ENCODE measurements around the gene ZNF225.

The ZNF225 gene

DNA sequence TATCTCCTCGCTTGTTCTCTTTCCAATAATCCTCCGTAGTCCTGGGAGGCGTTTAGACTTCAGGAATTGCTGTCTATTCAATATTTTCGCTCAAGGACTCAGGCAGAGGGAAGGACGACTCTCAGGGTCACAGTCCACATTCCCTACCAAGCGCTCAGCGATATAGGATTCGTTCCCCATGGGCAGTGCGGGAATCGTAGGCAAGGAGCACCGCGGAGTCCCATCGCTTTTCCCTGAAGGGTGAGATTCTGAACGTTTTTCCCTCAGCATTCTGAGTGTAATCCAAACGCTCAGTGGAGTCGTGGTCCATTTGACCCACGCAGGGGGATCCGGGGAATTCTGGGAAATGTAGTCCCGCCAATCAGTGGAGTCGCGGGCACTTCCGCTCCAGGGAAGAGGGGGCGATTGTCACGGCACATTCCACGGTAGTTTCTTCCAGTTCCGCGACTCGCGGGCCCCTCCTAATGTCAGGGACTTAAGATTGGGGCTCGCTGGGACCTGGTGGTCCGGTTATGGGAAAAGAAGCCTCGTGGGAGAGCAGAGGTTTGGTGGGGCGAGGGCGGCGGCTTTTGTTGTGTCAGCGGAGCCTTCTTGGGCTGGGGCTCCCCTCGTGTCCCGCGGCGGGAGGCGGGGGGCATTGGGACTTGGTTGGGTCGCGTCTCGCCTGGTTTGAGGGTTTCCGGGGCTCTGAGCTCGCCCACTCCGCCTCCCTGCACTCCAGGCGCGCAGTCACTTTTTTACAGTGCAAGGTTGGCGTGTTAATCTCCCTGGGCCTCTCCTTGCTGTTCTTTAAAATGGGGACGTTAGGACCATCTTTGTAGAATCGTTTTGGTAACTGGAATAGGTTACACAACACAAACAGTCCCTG lies 28.2 kb downstream of the ZNF225 start, which contains the start of gene ZNF234 (continued):
- TF ChIP-seq, protein P1, sequence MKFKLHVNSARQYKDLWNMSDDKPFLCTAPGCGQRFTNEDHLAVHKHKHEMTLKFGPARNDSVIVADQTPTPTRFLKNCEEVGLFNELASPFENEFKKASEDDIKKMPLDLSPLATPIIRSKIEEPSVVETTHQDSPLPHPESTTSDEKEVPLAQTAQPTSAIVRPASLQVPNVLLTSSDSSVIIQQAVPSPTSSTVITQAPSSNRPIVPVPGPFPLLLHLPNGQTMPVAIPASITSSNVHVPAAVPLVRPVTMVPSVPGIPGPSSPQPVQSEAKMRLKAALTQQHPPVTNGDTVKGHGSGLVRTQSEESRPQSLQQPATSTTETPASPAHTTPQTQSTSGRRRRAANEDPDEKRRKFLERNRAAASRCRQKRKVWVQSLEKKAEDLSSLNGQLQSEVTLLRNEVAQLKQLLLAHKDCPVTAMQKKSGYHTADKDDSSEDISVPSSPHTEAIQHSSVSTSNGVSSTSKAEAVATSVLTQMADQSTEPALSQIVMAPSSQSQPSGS (tag by site-specific recombination; IDR thresholded peaks at IDR 0.05; ENCODE audit: low read depth), result no peak
- TF ChIP-seq ZNF266 (tag by site-specific recombination; IDR thresholded peaks at IDR 0.05; ENCODE audit: low read depth), result peak; percentile 48; the same call in 1 of the 2 replicates
- TF ChIP-seq SP3 (tag by site-specific recombination; IDR thresholded peaks at IDR 0.05), result peak; percentile 71
- no peak for TF ChIP-seq PRDM1 (tag by site-specific recombination; IDR thresholded peaks at IDR 0.05)
- TF ChIP-seq ZNF366 (tag by site-specific recombination; conservative IDR thresholded peaks at IDR 0.05), result peak; percentile 67
- TF ChIP-seq ZBTB8A (tag by site-specific recombination; IDR thresholded peaks at IDR 0.05), result peak; percentile 68; the same call in 1 of the 2 replicates
- peak; percentile 92 for TF ChIP-seq ZSCAN30 (tag by site-specific recombination; IDR thresholded peaks at IDR 0.05)
- TF ChIP-seq ZNF600 (tag by site-specific recombination; IDR thresholded peaks at IDR 0.05), result peak; percentile 94
- peak; percentile 83; the same call in 1 of the 2 replicates for TF ChIP-seq ZNF184 (tag by site-specific recombination; IDR thresholded peaks at IDR 0.05)
- peak; percentile 35 for TF ChIP-seq ZBTB21 (tag by site-specific recombination; IDR thresholded peaks at IDR 0.05)
- peak; percentile 98 for TF ChIP-seq ZXDB (tag by site-specific recombination; IDR thresholded peaks at IDR 0.05)
- TF ChIP-seq, protein P2, sequence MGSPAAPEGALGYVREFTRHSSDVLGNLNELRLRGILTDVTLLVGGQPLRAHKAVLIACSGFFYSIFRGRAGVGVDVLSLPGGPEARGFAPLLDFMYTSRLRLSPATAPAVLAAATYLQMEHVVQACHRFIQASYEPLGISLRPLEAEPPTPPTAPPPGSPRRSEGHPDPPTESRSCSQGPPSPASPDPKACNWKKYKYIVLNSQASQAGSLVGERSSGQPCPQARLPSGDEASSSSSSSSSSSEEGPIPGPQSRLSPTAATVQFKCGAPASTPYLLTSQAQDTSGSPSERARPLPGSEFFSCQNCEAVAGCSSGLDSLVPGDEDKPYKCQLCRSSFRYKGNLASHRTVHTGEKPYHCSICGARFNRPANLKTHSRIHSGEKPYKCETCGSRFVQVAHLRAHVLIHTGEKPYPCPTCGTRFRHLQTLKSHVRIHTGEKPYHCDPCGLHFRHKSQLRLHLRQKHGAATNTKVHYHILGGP (tag by site-specific recombination; IDR thresholded peaks at IDR 0.05), result no peak; the same call in 1 of the 2 replicates
- peak; percentile 97 for TF ChIP-seq GLIS2 (tag by site-specific recombination; IDR thresholded peaks at IDR 0.05)
- TF ChIP-seq ZNF776 (tag by site-specific recombination; IDR thresholded peaks at IDR 0.05; ENCODE audit: borderline replicate concordance), result no peak
- no peak for TF ChIP-seq ZNF302 (tag by site-specific recombination; IDR thresholded peaks at IDR 0.05; ENCODE audit: low read depth)
- peak; percentile 59 for TF ChIP-seq SP2 (tag by site-specific recombination; IDR thresholded peaks at IDR 0.05)
- TF ChIP-seq ZNF311 (tag by site-specific recombination; IDR thresholded peaks at IDR 0.05; ENCODE audit: borderline replicate concordance), result no peak
- TF ChIP-seq RBAK (tag by site-specific recombination; IDR thresholded peaks at IDR 0.05), result no peak
- peak; percentile 71 for TF ChIP-seq ZNF394 (tag by site-specific recombination; IDR thresholded peaks at IDR 0.05; ENCODE audit: borderline replicate concordance)
- no peak for TF ChIP-seq ZNF473 (tag by site-specific recombination; IDR thresholded peaks at IDR 0.05)
- TF ChIP-seq, protein P3, sequence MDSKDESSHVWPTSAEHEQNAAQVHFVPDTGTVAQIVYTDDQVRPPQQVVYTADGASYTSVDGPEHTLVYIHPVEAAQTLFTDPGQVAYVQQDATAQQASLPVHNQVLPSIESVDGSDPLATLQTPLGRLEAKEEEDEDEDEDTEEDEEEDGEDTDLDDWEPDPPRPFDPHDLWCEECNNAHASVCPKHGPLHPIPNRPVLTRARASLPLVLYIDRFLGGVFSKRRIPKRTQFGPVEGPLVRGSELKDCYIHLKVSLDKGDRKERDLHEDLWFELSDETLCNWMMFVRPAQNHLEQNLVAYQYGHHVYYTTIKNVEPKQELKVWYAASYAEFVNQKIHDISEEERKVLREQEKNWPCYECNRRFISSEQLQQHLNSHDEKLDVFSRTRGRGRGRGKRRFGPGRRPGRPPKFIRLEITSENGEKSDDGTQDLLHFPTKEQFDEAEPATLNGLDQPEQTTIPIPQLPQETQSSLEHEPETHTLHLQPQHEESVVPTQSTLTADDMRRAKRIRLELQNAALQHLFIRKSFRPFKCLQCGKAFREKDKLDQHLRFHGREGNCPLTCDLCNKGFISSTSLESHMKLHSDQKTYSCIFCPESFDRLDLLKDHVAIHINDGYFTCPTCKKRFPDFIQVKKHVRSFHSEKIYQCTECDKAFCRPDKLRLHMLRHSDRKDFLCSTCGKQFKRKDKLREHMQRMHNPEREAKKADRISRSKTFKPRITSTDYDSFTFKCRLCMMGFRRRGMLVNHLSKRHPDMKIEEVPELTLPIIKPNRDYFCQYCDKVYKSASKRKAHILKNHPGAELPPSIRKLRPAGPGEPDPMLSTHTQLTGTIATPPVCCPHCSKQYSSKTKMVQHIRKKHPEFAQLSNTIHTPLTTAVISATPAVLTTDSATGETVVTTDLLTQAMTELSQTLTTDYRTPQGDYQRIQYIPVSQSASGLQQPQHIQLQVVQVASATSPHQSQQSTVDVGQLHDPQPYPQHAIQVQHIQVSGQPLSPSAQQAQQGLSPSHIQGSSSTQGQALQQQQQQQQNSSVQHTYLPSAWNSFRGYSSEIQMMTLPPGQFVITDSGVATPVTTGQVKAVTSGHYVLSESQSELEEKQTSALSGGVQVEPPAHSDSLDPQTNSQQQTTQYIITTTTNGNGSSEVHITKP (tag by site-specific recombination; IDR thresholded peaks at IDR 0.05), result peak; percentile 99
- TF ChIP-seq, protein P4, sequence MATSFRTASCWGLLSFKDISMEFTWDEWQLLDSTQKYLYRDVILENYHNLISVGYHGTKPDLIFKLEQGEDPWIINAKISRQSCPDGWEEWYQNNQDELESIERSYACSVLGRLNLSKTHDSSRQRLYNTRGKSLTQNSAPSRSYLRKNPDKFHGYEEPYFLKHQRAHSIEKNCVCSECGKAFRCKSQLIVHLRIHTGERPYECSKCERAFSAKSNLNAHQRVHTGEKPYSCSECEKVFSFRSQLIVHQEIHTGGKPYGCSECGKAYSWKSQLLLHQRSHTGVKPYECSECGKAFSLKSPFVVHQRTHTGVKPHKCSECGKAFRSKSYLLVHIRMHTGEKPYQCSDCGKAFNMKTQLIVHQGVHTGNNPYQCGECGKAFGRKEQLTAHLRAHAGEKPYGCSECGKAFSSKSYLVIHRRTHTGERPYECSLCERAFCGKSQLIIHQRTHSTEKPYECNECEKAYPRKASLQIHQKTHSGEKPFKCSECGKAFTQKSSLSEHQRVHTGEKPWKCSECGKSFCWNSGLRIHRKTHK (tag by site-specific recombination; IDR thresholded peaks at IDR 0.05), result no peak
- TF ChIP-seq ZNF843 (tag by site-specific recombination; IDR thresholded peaks at IDR 0.05), result peak; percentile 17; the same call in 1 of the 2 replicates
- TF ChIP-seq, protein P5, sequence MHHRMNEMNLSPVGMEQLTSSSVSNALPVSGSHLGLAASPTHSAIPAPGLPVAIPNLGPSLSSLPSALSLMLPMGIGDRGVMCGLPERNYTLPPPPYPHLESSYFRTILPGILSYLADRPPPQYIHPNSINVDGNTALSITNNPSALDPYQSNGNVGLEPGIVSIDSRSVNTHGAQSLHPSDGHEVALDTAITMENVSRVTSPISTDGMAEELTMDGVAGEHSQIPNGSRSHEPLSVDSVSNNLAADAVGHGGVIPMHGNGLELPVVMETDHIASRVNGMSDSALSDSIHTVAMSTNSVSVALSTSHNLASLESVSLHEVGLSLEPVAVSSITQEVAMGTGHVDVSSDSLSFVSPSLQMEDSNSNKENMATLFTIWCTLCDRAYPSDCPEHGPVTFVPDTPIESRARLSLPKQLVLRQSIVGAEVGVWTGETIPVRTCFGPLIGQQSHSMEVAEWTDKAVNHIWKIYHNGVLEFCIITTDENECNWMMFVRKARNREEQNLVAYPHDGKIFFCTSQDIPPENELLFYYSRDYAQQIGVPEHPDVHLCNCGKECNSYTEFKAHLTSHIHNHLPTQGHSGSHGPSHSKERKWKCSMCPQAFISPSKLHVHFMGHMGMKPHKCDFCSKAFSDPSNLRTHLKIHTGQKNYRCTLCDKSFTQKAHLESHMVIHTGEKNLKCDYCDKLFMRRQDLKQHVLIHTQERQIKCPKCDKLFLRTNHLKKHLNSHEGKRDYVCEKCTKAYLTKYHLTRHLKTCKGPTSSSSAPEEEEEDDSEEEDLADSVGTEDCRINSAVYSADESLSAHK (tag by site-specific recombination; IDR thresholded peaks at IDR 0.05), result peak; percentile 67
- TF ChIP-seq, protein P6, sequence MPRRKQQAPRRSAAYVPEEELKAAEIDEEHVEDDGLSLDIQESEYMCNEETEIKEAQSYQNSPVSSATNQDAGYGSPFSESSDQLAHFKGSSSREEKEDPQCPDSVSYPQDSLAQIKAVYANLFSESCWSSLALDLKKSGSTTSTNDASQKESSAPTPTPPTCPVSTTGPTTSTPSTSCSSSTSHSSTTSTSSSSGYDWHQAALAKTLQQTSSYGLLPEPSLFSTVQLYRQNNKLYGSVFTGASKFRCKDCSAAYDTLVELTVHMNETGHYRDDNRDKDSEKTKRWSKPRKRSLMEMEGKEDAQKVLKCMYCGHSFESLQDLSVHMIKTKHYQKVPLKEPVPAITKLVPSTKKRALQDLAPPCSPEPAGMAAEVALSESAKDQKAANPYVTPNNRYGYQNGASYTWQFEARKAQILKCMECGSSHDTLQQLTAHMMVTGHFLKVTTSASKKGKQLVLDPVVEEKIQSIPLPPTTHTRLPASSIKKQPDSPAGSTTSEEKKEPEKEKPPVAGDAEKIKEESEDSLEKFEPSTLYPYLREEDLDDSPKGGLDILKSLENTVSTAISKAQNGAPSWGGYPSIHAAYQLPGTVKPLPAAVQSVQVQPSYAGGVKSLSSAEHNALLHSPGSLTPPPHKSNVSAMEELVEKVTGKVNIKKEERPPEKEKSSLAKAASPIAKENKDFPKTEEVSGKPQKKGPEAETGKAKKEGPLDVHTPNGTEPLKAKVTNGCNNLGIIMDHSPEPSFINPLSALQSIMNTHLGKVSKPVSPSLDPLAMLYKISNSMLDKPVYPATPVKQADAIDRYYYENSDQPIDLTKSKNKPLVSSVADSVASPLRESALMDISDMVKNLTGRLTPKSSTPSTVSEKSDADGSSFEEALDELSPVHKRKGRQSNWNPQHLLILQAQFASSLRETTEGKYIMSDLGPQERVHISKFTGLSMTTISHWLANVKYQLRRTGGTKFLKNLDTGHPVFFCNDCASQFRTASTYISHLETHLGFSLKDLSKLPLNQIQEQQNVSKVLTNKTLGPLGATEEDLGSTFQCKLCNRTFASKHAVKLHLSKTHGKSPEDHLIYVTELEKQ (tag by site-specific recombination; IDR thresholded peaks at IDR 0.05; ENCODE audit: borderline replicate concordance), result no peak

All from HEK293 (cell line).